GM10248 (cell line): Measurements from ENCODE around the gene ABHD6.
"Not testable (repeated sequence)": the region's sequence is repeated elsewhere in the genome, so short reads cannot be mapped to it uniquely, and the experiment has no call there.

ENCODE experiments used
- CTCF ChIA-PET: fragments of 300-600 bp; sonication (Branson Sonifier 250); formaldehyde crosslinking; extraction: SDS; loops from one replicate; lab custom pipeline; 2021; ENCODE audit warnings: antibody characterized with exemption; lab: Yijun Ruan, JAX
- POLR2A ChIA-PET: fragments of 350-650 bp; sonication (Branson Sonifier 250); formaldehyde crosslinking; extraction: SDS; loops from one replicate; lab custom pipeline; 2020; ENCODE audit warnings: antibody characterized with exemption; lab: Yijun Ruan, JAX
- DNase-seq: peaks from one replicate; pipeline ENCODE4 v3.0.0; 2012; ENCODE audit errors: extremely low spot score
- CTCF ChIP-seq: IDR thresholded peaks from 2 replicates; pipeline ENCODE4 v1.5.1; 2012; ENCODE audit warnings: mild to moderate bottlenecking, low read depth; ENCODE audit errors: extremely low read depth, missing control alignments, control extremely low read depth

The ABHD6 gene

GRCh38 chr3:58272891-58273290, 35.3 kb downstream of the ABHD6 start:
- DNase-seq, result no peak
- CTCF ChIA-PET, result interaction anchor here (1.6 to 2.6 kb wide), 3 partner anchors 33 to 95 kb away, joined by 6 to 9 read pairs (median 7); partner anchors contain the start of genes HTD2 and RPP14
- POLR2A ChIA-PET, result no interaction called here
- TF ChIP-seq CTCF, result no peak

GRCh38 chr3:58273362-58273761, 35.8 kb downstream of the ABHD6 start:
- POLR2A ChIA-PET, result not testable (repeated sequence)

GRCh38 chr3:58274027-58274614, 36.5 kb downstream of the ABHD6 start:
- POLR2A ChIA-PET, result no interaction called here
- TF ChIP-seq CTCF, result no peak
- DNase-seq, result no peak
- CTCF ChIA-PET, result interaction anchor here (1.6 to 2.6 kb wide), 2 partner anchors 86 to 97 kb away, joined by 6 to 9 read pairs; no protein-coding TSS in a partner anchor

More at GRCh38 chr3:58273362-58273761, 35.8 kb downstream of the ABHD6 start:
- CTCF ChIA-PET, result interaction anchor here (1.6 to 2.6 kb wide), 3 partner anchors 33 to 96 kb away, joined by 6 to 9 read pairs (median 7); partner anchors contain the start of genes HTD2 and RPP14
- not testable (repeated sequence) for DNase-seq

GRCh38 chr3:58281069-58281468, 43.5 kb downstream of the ABHD6 start:
- TF ChIP-seq CTCF, result no peak
- ChIA-PET CTCF (interaction anchor here (1.2 to 1.5 kb wide), 5 partner anchors 10 to 104 kb away, joined by 3 to 7 read pairs (median 3); no protein-coding TSS in a partner anchor), POLR2A (no interaction called here)
- no peak for DNase-seq

- no peak for TF ChIP-seq CTCF
- CTCF ChIA-PET, result interaction anchor here (1.1 to 3.8 kb wide), 4 partner anchors 11 to 97 kb away, joined by 3 to 17 read pairs (median 4); partner anchors contain the start of genes HTD2 and RPP14
- DNase-seq, result no peak
- POLR2A ChIA-PET, result no interaction called here
Observed at GRCh38 chr3:58285334-58285733, 47.7 kb downstream of the ABHD6 start.

- ChIA-PET POLR2A (no interaction called here), CTCF (interaction anchor here (0.7 to 3.8 kb wide), 2 partner anchors 9 to 13 kb away, joined by 3 to 17 read pairs; no protein-coding TSS in a partner anchor)
- TF ChIP-seq CTCF, result no peak
- DNase-seq, result no peak
Observed at GRCh38 chr3:58287354-58287753, 49.8 kb downstream of the ABHD6 start.
